Measurements from ENCODE around the gene C3orf20. TPM values are rescaled to one million over a fixed set of nuclear protein-coding genes. Genes with fewer than 3 reads are reported as not detected.

The C3orf20 gene
- total RNA-seq, 1 experiment from 2014 or later: not detected

GRCh38 chr3:14758297-14758696 lies 83.4 kb downstream of the C3orf20 start:
- H3K4me1 Mint-ChIP-seq: peaks cover 4% of the 10 kb centered on the region
- POLR2A ChIA-PET: no interaction called here
- H3K9me3 Mint-ChIP-seq: no peaks in the 10 kb centered on the region
- H3K27me3 Mint-ChIP-seq (ENCODE audit: low read depth): no peaks in the 10 kb centered on the region; the same call in 1 of the 2 replicates
- no peaks in the 10 kb centered on the region for H3K36me3 Mint-ChIP-seq
- CTCF ChIA-PET: interaction anchor here (1.7 kb wide), 1 partner anchor 23 kb away, joined by 10 read pairs; no protein-coding TSS in a partner anchor
- H3K4me3 Mint-ChIP-seq: no peak overlapping the region
- TF ChIP-seq EMX1 (CRISPR knock-in tag; IDR thresholded peaks at IDR 0.05): no peak
- no peak for TF ChIP-seq MLX (CRISPR knock-in tag; IDR thresholded peaks at IDR 0.05)
- no peak for TF ChIP-seq ZNF671 (CRISPR knock-in tag; IDR thresholded peaks at IDR 0.05)
- no peak for TF ChIP-seq OVOL2 (CRISPR knock-in tag; IDR thresholded peaks at IDR 0.05; ENCODE audit: borderline replicate concordance)
- no peak for TF ChIP-seq ZNF396 (CRISPR knock-in tag; IDR thresholded peaks at IDR 0.05; ENCODE audit: borderline replicate concordance)
- TF ChIP-seq TP53 (CRISPR knock-in tag; IDR thresholded peaks at IDR 0.05): no peak
- no peak for TF ChIP-seq RELA (CRISPR knock-in tag; IDR thresholded peaks at IDR 0.05; ENCODE audit: borderline replicate concordance)
- TF ChIP-seq SMAD4 (CRISPR knock-in tag; IDR thresholded peaks at IDR 0.05): no peak
- TF ChIP-seq PRRX2 (CRISPR knock-in tag; IDR thresholded peaks at IDR 0.05): no peak
- no peak for TF ChIP-seq NR2C2 (CRISPR knock-in tag; IDR thresholded peaks at IDR 0.05)
- no peak for TF ChIP-seq PRDM15 (CRISPR knock-in tag; IDR thresholded peaks at IDR 0.05)
- no peak for TF ChIP-seq ZNF263 (CRISPR knock-in tag; IDR thresholded peaks at IDR 0.05; ENCODE audit: low read depth)
- TF ChIP-seq TEAD4 (CRISPR knock-in tag; IDR thresholded peaks at IDR 0.05): no peak
- TF ChIP-seq ZNF416 (CRISPR knock-in tag; IDR thresholded peaks at IDR 0.05): no peak
- no peak for TF ChIP-seq IRF1 (CRISPR knock-in tag; IDR thresholded peaks at IDR 0.05)
- DNase-seq (ENCODE audit: low spot score) (no peak), ATAC-seq (no peak)
- no peak overlapping the region for H3K27ac Mint-ChIP-seq

GRCh38 chr3:14758959-14759358 lies 84.0 kb downstream of the C3orf20 start:
- H3K36me3 Mint-ChIP-seq: no peaks in the 10 kb centered on the region
- no peak overlapping the region for H3K4me3 Mint-ChIP-seq
- POLR2A ChIA-PET: no interaction called here
- H3K4me1 Mint-ChIP-seq: peaks cover 4% of the 10 kb centered on the region
- no peak overlapping the region for H3K27ac Mint-ChIP-seq
- no peaks in the 10 kb centered on the region; the same call in 1 of the 2 replicates for H3K27me3 Mint-ChIP-seq (ENCODE audit: low read depth)
- H3K9me3 Mint-ChIP-seq: no peaks in the 10 kb centered on the region
- CTCF ChIA-PET: interaction anchor here (0.9 kb wide), 1 partner anchor 22 kb away, joined by 4 read pairs; no protein-coding TSS in a partner anchor
- no peak for ATAC-seq
- DNase-seq (ENCODE audit: low spot score): no peak
- TF ChIP-seq FOXK1 (CRISPR knock-in tag; IDR thresholded peaks at IDR 0.05) (no peak), MAX (CRISPR knock-in tag; IDR thresholded peaks at IDR 0.05) (no peak), E2F1 (CRISPR knock-in tag; IDR thresholded peaks at IDR 0.05) (no peak), NR2C2 (CRISPR knock-in tag; IDR thresholded peaks at IDR 0.05) (no peak), AFF4 (CRISPR knock-in tag; IDR thresholded peaks at IDR 0.05; ENCODE audit: borderline replicate concordance) (no peak), EMX1 (CRISPR knock-in tag; IDR thresholded peaks at IDR 0.05) (no peak), ZNF416 (CRISPR knock-in tag; IDR thresholded peaks at IDR 0.05) (no peak), ZNF423 (CRISPR knock-in tag; IDR thresholded peaks at IDR 0.05) (no peak), PREB (CRISPR knock-in tag; IDR thresholded peaks at IDR 0.05; ENCODE audit: borderline replicate concordance) (no peak), USF1 (CRISPR knock-in tag; IDR thresholded peaks at IDR 0.05) (no peak)

Data from WTC11 (cell line).